A549 (cell line): ENCODE data around the gene SYT1.

Experiments
- CBX2 ChIP-seq: fragments of 200-600 bp; sonication (generic); IDR thresholded peaks from 2 replicates; pipeline ENCODE4 v1.6.1; 2016; ENCODE audit warnings: low read depth, mild to moderate bottlenecking, borderline replicate concordance
- CHD4 ChIP-seq: fragments of 200-600 bp; sonication (generic); IDR thresholded peaks from 2 replicates; pipeline ENCODE4 v1.6.1; 2016; ENCODE audit warnings: antibody characterized with exemption, mild to moderate bottlenecking, borderline replicate concordance
- CTCF ChIP-seq: fragments of >200 bp; sonication (Bioruptor Twin); formaldehyde crosslinking; IDR thresholded peaks from 3 replicates; pipeline ENCODE4 v1.5.1; 2016
- ELK1 ChIP-seq: fragments of 150-350 bp; IDR thresholded peaks from 2 replicates; pipeline ENCODE4 v1.6.1; 2014; ENCODE audit warnings: low read depth, mild to moderate bottlenecking, low read length
- EP300 ChIP-seq, 2 experiments: fragments of >200 bp; sonication (Bioruptor Twin); formaldehyde crosslinking; IDR thresholded peaks; 2 replicates in 1 of 2; 3 replicates in 1 of 2; pipeline ENCODE4 v1.6.1; 2016 to 2017
- JUNB ChIP-seq: fragments of >200 bp; sonication (Bioruptor Twin); formaldehyde crosslinking; IDR thresholded peaks from 2 replicates; pipeline ENCODE4 v1.6.1; 2016
- KDM1A ChIP-seq: fragments of 200-600 bp; sonication (generic); IDR thresholded peaks from 2 replicates; pipeline ENCODE4 v1.6.1; 2016; ENCODE audit warnings: low read depth, mild to moderate bottlenecking
- PBX3 ChIP-seq: IDR thresholded peaks from 2 replicates; pipeline ENCODE4 v1.6.1; 2012
- POLR2A ChIP-seq: IDR thresholded peaks from 2 replicates; pipeline ENCODE4 v1.6.1; 2012; ENCODE audit warnings: mild to moderate bottlenecking, low read length
- POLR2AphosphoS2 ChIP-seq: conservative IDR thresholded peaks from 2 replicates; pipeline ENCODE4 v1.6.1; 2012; ENCODE audit warnings: low read length, improper control_type of control experiment, inconsistent platforms
- RAD21 ChIP-seq, 2 experiments: fragments of >200 bp in 1 of 2; sonication (Bioruptor Twin) in 1 of 2; formaldehyde crosslinking in 1 of 2; IDR thresholded peaks in 1 of 2; conservative IDR thresholded peaks in 1 of 2; 2 replicates in 1 of 2; 3 replicates in 1 of 2; pipeline ENCODE4 v1.6.1; 2012 to 2018; ENCODE audit warnings: inconsistent platforms in 1 of 2
- RFX5 ChIP-seq: fragments of 450-650 bp; IDR thresholded peaks from 2 replicates; pipeline ENCODE4 v1.7.1; 2014; ENCODE audit warnings: antibody characterized with exemption, mild to moderate bottlenecking, moderate library complexity
- SMC3 ChIP-seq: fragments of >200 bp; sonication (Bioruptor Twin); formaldehyde crosslinking; IDR thresholded peaks from 3 replicates; pipeline ENCODE4 v1.6.1; 2018; ENCODE audit warnings: inconsistent platforms
- TF ChIP-seq, protein P1 (sequence below): fragments of 250-450 bp; sonication (Bioruptor Pico); IDR thresholded peaks from 2 replicates; pipeline ENCODE4 v1.5.0; 2020; ENCODE audit warnings: low read depth, mild to moderate bottlenecking, moderate library complexity

GRCh38 chr12:79326663-79327062 lies 462.1 kb downstream of the SYT1 start:
- TF ChIP-seq CTCF (no peak), PBX3 (no peak), POLR2A (no peak), KDM1A (no peak), CHD4 (no peak), POLR2AphosphoS2 (no peak), JUNB (peak; percentile 39; the same call in 1 of the 2 replicates), RAD21 (conservative IDR thresholded peaks at IDR 0.05 in 1 of 2, IDR thresholded peaks at IDR 0.05 in 1 of 2) (no peak), EP300 (IDR thresholded peaks at IDR 0.05) (no peak), SMC3 (no peak), CBX2 (no peak), RFX5 (no peak), ELK1 (no peak)
- TF ChIP-seq, protein P1, sequence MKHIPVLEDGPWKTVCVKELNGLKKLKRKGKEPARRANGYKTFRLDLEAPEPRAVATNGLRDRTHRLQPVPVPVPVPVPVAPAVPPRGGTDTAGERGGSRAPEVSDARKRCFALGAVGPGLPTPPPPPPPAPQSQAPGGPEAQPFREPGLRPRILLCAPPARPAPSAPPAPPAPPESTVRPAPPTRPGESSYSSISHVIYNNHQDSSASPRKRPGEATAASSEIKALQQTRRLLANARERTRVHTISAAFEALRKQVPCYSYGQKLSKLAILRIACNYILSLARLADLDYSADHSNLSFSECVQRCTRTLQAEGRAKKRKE: no peak
